ENCODE measurements around the gene BTBD6.

- TF ChIP-seq CTCF (IDR thresholded peaks at IDR 0.05) (no peak), POLR2A (IDR thresholded peaks at IDR 0.05) (no peak)
Observed at GRCh38 chr14:105244334-105244733, 4.0 kb upstream of the BTBD6 start.
